ENCODE measurements around the gene TP53BP1. TPM values are rescaled to one million over a fixed set of nuclear protein-coding genes. Genes with fewer than 3 reads are reported as not detected.
A peak's percentile ranks its signal among the peaks of the same experiment; 100 is the strongest.

The TP53BP1 gene
- total RNA-seq, 4 donors from 2014 or later = 9.0 to 17.0 (median 13.3) TPM

DNA sequence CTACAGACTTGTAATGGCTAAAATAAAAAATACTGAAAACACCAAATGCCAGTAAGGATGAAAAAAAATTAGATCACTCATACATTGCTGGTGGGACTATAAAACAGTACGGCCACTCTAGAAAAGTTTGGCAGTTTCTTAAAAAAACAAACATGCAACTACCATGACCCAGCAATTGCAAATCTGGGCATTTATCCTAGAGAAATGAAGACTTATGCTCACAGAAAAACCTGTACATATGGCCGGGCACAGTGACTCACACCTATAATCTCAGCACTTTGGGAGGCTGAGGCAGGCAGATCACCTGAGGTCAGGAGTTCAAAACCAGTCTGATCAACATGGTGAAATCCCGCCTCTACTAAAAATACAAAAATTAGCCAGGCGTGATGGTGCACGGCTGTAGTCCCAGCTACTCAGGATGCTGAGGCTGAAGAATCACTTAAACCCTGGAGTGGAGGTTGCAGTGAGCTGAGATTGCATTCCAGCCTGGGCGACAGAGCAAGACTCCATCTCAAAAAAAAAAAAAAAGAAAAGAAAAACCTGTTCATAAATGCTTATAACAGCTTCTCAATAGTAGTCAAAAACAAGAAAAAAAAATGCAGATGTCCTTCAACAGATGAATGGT is 5.6 kb downstream of the TP53BP1 start:
- TF ChIP-seq POLR2A (IDR thresholded peaks at IDR 0.05) = no peak
- TF ChIP-seq, protein P1, sequence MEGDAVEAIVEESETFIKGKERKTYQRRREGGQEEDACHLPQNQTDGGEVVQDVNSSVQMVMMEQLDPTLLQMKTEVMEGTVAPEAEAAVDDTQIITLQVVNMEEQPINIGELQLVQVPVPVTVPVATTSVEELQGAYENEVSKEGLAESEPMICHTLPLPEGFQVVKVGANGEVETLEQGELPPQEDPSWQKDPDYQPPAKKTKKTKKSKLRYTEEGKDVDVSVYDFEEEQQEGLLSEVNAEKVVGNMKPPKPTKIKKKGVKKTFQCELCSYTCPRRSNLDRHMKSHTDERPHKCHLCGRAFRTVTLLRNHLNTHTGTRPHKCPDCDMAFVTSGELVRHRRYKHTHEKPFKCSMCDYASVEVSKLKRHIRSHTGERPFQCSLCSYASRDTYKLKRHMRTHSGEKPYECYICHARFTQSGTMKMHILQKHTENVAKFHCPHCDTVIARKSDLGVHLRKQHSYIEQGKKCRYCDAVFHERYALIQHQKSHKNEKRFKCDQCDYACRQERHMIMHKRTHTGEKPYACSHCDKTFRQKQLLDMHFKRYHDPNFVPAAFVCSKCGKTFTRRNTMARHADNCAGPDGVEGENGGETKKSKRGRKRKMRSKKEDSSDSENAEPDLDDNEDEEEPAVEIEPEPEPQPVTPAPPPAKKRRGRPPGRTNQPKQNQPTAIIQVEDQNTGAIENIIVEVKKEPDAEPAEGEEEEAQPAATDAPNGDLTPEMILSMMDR (IDR thresholded peaks at IDR 0.05 in 4 of 5, conservative IDR thresholded peaks at IDR 0.05 in 1 of 5) = no peak
- intact Hi-C loops (cut with DNase I; ENCODE audit: low total_unique reads) (no loop called here), in situ Hi-C loops (cut with MboI; ENCODE audit: low sequenced_read_pairs in 4 of 4) (no loop called here)
- Histone ChIP-seq H3K4me1 (peaks cover 3 to 8% of the 10 kb centered on the region in 2 donors), H3K36me3 (peaks cover 0 to 8% of the 10 kb centered on the region in 2 donors), H3K4me3 (no peak overlapping the region), H3K27me3 (no peaks in the 10 kb centered on the region), H3K27ac (no peak overlapping the region), H3K9me3 (no peaks in the 10 kb centered on the region)
- no peak for ATAC-seq
- no peak for DNase-seq

DNA sequence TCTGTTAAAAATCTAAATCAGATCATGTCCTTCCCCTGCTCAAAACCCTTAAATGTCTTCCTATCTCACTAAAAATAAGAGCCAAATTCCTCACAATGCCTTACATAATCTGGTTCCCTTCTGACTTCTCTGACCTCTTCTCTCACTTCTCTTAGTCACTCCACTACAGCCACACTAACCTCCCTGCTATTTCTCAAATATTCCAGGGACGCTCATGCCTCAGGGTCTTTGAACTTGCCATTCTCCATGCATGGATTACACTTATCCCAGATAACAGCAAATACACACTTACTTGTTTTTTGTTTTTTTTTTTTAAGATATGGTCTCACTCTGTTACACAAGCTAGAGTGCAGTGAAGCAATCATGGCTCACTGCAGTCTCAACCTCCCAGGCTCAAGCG is 8.5 kb downstream of the TP53BP1 start:
- H3K27ac ChIP-seq = no peak overlapping the region
- H3K4me1 ChIP-seq = no peaks in the 10 kb centered on the region
- intact Hi-C loops (cut with DNase I; ENCODE audit: low total_unique reads) = no loop called here
- no peaks in the 10 kb centered on the region for H3K27me3 ChIP-seq
- H3K4me3 ChIP-seq = no peak overlapping the region
- no peak for DNase-seq
- in situ Hi-C loops (cut with MboI; ENCODE audit: low sequenced_read_pairs in 4 of 4) = no loop called here
- ATAC-seq = no peak
- H3K9me3 ChIP-seq = no peaks in the 10 kb centered on the region
- peaks cover 0 to 11% of the 10 kb centered on the region in 2 donors for H3K36me3 ChIP-seq
- TF ChIP-seq, protein P1 (IDR thresholded peaks at IDR 0.05 in 4 of 5, conservative IDR thresholded peaks at IDR 0.05 in 1 of 5) = no peak
- no peak for TF ChIP-seq POLR2A (IDR thresholded peaks at IDR 0.05)

DNA sequence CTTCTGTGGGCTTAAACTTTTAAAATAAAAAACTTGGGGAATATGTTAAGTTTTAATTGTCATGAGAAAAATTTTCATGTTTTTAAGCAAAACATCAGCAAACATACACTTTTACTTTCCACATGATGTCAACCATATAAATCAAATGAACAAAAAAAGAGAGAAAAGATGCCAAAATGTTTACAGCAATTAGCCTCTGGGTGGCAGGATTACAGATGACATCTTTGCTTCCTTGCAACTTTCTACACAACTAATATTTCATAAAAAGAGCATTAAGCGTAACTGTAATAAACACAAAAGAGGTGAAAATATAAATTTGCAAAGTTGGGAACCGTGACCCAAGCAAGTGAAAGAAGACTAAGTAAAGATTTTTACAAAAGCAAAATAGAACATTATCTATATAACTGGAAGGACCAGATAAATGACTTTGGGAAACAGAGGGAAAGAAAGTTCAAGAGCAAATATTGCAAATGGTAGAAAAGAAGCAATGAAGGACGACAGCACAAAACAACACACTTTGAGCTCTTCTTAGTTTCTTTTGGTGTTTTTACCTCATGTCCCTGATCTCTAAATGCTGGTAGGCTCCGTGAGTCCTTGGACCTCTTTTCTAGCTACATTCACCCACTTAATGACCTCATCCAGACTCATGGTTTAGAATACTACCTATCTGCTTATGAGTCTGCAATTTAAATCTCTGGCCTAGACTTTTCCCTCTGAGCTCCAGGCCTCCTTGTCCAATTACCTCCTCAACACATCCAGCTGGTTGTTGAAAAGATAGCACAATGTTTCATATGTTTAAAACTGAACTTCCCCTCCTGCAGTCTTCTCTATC is 9.4 kb downstream of the TP53BP1 start:
- intact Hi-C loops (cut with DNase I; ENCODE audit: low total_unique reads) (no loop called here), in situ Hi-C loops (cut with MboI; ENCODE audit: low sequenced_read_pairs in 4 of 4) (no loop called here)
- H3K4me3 ChIP-seq = no peak overlapping the region
- ATAC-seq (no peak), DNase-seq (no peak)
- H3K27ac ChIP-seq = no peak overlapping the region
- H3K9me3 ChIP-seq = no peaks in the 10 kb centered on the region
- H3K27me3 ChIP-seq = no peaks in the 10 kb centered on the region
- no peaks in the 10 kb centered on the region for H3K4me1 ChIP-seq
- TF ChIP-seq, protein P1 (IDR thresholded peaks at IDR 0.05 in 4 of 5, conservative IDR thresholded peaks at IDR 0.05 in 1 of 5) = peak in 3 of 5 experiments; percentile 10 to 37 (median 26)
- no peak for TF ChIP-seq POLR2A (IDR thresholded peaks at IDR 0.05)
- H3K36me3 ChIP-seq = peaks cover 0 to 17% of the 10 kb centered on the region in 2 donors

DNA sequence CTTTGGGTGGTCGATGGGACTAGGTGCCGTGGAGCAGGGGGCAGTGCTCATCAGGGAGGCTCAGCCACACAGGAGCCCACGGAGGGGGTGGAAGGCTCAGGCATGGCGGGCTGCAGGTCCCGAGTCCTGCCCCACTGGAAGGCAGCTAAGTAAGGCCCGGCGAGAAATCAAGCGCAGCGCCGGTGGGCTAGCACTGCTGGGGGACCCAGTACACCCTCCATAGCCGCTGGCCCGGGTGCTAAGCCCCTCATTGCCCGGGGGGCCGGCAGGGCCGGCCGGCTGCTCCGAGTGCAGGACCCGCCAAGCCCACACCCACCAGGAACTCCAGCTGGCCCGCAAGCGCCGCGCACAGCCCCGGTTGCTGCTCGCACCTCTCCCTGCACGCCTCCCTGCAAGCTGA is 19.1 kb downstream of the TP53BP1 start:
- TF ChIP-seq, protein P1 (IDR thresholded peaks at IDR 0.05 in 4 of 5, conservative IDR thresholded peaks at IDR 0.05 in 1 of 5) = no peak
- no peak for TF ChIP-seq POLR2A (IDR thresholded peaks at IDR 0.05)
- intact Hi-C loops (cut with DNase I; ENCODE audit: low total_unique reads) = no loop called here
- DNase-seq (no peak), ATAC-seq (no peak)
- H3K4me1 ChIP-seq = no peaks in the 10 kb centered on the region
- in situ Hi-C loops (cut with MboI; ENCODE audit: low sequenced_read_pairs in 4 of 4) = no loop called here
- H3K27ac ChIP-seq = no peak overlapping the region
- H3K4me3 ChIP-seq = no peak overlapping the region
- no peaks in the 10 kb centered on the region for H3K27me3 ChIP-seq
- H3K36me3 ChIP-seq = peaks cover 0 to 68% of the 10 kb centered on the region in 2 donors
- H3K9me3 ChIP-seq = no peaks in the 10 kb centered on the region
